Measurements from ENCODE around the gene GATAD1.

- no peak for TF ChIP-seq RUNX3 (IDR thresholded peaks at IDR 0.05; ENCODE audit: low read length)
- no peak for TF ChIP-seq RFX5 (IDR thresholded peaks at IDR 0.05; ENCODE audit: low read depth, low read length)
- no peak for TF ChIP-seq KLF5 (IDR thresholded peaks at IDR 0.05; ENCODE audit: partially characterized antibody)
- no peak for TF ChIP-seq JUND (IDR thresholded peaks at IDR 0.05; ENCODE audit: low read depth, low read length)
- TF ChIP-seq TCF12 (IDR thresholded peaks at IDR 0.05; ENCODE audit: low read depth, low read length): no peak
- TF ChIP-seq, protein P1, sequence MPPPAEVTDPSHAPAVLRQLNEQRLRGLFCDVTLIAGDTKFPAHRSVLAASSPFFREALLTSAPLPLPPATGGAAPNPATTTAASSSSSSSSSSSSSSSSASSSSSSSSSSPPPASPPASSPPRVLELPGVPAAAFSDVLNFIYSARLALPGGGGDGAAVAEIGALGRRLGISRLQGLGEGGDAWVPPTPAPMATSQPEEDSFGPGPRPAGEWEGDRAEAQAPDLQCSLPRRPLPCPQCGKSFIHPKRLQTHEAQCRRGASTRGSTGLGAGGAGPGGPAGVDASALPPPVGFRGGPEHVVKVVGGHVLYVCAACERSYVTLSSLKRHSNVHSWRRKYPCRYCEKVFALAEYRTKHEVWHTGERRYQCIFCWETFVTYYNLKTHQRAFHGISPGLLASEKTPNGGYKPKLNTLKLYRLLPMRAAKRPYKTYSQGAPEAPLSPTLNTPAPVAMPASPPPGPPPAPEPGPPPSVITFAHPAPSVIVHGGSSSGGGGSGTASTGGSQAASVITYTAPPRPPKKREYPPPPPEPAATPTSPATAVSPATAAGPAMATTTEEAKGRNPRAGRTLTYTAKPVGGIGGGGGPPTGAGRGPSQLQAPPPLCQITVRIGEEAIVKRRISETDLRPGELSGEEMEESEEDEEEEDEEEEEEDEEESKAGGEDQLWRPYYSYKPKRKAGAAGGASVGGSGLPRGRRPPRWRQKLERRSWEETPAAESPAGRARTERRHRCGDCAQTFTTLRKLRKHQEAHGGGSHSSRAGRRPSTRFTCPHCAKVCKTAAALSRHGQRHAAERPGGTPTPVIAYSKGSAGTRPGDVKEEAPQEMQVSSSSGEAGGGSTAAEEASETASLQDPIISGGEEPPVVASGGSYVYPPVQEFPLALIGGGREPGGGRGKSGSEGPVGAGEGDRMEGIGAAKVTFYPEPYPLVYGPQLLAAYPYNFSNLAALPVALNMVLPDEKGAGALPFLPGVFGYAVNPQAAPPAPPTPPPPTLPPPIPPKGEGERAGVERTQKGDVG (CRISPR knock-in tag; IDR thresholded peaks at IDR 0.05): no peak
- TF ChIP-seq E2F4 (IDR thresholded peaks at IDR 0.05; ENCODE audit: low read depth, low read length): no peak
- no peak for TF ChIP-seq CTCF (IDR thresholded peaks at IDR 0.05 in 2 of 3, conservative IDR thresholded peaks at IDR 0.05 in 1 of 3; ENCODE audit: control insufficient read depth in 2 of 3, extremely low read depth in 1 of 3, insufficient read depth in 1 of 3, low read depth in 3 of 3, low read length in 3 of 3)
- TF ChIP-seq ZNF274 (IDR thresholded peaks at IDR 0.05; ENCODE audit: insufficient read depth, insufficient read length): no peak
- no peak for TF ChIP-seq CEBPB (IDR thresholded peaks at IDR 0.05; ENCODE audit: borderline replicate concordance in 1 of 2, low read depth in 2 of 2, low read length in 2 of 2)
- TF ChIP-seq, protein P2, sequence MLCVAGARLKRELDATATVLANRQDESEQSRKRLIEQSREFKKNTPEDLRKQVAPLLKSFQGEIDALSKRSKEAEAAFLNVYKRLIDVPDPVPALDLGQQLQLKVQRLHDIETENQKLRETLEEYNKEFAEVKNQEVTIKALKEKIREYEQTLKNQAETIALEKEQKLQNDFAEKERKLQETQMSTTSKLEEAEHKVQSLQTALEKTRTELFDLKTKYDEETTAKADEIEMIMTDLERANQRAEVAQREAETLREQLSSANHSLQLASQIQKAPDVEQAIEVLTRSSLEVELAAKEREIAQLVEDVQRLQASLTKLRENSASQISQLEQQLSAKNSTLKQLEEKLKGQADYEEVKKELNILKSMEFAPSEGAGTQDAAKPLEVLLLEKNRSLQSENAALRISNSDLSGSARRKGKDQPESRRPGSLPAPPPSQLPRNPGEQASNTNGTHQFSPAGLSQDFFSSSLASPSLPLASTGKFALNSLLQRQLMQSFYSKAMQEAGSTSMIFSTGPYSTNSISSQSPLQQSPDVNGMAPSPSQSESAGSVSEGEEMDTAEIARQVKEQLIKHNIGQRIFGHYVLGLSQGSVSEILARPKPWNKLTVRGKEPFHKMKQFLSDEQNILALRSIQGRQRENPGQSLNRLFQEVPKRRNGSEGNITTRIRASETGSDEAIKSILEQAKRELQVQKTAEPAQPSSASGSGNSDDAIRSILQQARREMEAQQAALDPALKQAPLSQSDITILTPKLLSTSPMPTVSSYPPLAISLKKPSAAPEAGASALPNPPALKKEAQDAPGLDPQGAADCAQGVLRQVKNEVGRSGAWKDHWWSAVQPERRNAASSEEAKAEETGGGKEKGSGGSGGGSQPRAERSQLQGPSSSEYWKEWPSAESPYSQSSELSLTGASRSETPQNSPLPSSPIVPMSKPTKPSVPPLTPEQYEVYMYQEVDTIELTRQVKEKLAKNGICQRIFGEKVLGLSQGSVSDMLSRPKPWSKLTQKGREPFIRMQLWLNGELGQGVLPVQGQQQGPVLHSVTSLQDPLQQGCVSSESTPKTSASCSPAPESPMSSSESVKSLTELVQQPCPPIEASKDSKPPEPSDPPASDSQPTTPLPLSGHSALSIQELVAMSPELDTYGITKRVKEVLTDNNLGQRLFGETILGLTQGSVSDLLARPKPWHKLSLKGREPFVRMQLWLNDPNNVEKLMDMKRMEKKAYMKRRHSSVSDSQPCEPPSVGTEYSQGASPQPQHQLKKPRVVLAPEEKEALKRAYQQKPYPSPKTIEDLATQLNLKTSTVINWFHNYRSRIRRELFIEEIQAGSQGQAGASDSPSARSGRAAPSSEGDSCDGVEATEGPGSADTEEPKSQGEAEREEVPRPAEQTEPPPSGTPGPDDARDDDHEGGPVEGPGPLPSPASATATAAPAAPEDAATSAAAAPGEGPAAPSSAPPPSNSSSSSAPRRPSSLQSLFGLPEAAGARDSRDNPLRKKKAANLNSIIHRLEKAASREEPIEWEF (IDR thresholded peaks at IDR 0.05; ENCODE audit: insufficient replicate concordance, low read depth, low read length): no peak
- TF ChIP-seq ZZZ3 (IDR thresholded peaks at IDR 0.05; ENCODE audit: control insufficient read depth, insufficient read length, low read depth): no peak
- TF ChIP-seq CBX3 (IDR thresholded peaks at IDR 0.05; ENCODE audit: borderline replicate concordance, low read depth): no peak
These were observed 33.7 kb upstream of the GATAD1 start for GRCh38 chr7:92413550-92413949.

Measured in GM12878 (cell line).